ENCODE measurements around the gene MRPS5.

DNA sequence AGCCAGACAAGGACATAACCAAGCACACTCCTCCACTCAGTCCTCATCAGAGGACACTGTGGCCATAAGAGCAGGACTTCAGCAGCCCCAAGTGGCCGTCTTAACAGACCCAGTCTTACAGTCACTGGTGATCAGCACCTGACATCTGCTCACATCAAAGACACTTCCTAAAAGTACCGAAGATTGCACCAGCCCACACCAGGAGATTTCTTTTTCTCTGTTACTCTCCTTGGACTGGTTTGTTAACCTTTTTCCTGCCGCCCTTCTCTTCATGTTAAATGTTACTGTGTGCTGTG, 44.1 kb downstream of the MRPS5 start:
- TF ChIP-seq EZH2 (IDR thresholded peaks at IDR 0.05) (no peak), POLR2AphosphoS5 (IDR thresholded peaks at IDR 0.05; ENCODE audit: borderline replicate concordance, low read depth, low read length) (no peak), FOXP2 (optimal IDR thresholded peaks at IDR 0.05; ENCODE audit: control extremely low read depth, extremely low read length, insufficient read depth) (no peak)
